ENCODE results near the gene HAUS7. TPM values are rescaled to one million over a fixed set of nuclear protein-coding genes. Genes with fewer than 3 reads are reported as not detected.

HAUS7 gene
- total RNA-seq, 1 donor from 2014 or later = 24.6 TPM

GRCh38 chrX:153486171-153486570, 15.8 kb upstream of the HAUS7 start:
- DNase-seq = no peak
- no peak for TF ChIP-seq CTCF (IDR thresholded peaks at IDR 0.05; ENCODE audit: partially characterized antibody, unreplicated experiment)
- no peaks in the 10 kb centered on the region for H3K36me3 Mint-ChIP-seq (ENCODE audit: unreplicated experiment)

GRCh38 chrX:153485396-153486080, 15.2 kb upstream of the HAUS7 start:
- DNase-seq = no peak
- no peak for TF ChIP-seq CTCF (IDR thresholded peaks at IDR 0.05; ENCODE audit: partially characterized antibody, unreplicated experiment)
- Mint-ChIP-seq H3K36me3 (ENCODE audit: unreplicated experiment) (no peaks in the 10 kb centered on the region), H3K4me1 (ENCODE audit: low read depth, unreplicated experiment) (no peaks in the 10 kb centered on the region), H3K4me3 (ENCODE audit: unreplicated experiment) (no peak overlapping the region), H3K27ac (ENCODE audit: unreplicated experiment) (no peak overlapping the region), H3K9me3 (ENCODE audit: unreplicated experiment) (no peaks in the 10 kb centered on the region), H3K27me3 (ENCODE audit: unreplicated experiment) (no peaks in the 10 kb centered on the region)

More at GRCh38 chrX:153486171-153486570, 15.8 kb upstream of the HAUS7 start:
- Mint-ChIP-seq H3K27ac (ENCODE audit: unreplicated experiment) (no peak overlapping the region), H3K27me3 (ENCODE audit: unreplicated experiment) (no peaks in the 10 kb centered on the region), H3K9me3 (ENCODE audit: unreplicated experiment) (no peaks in the 10 kb centered on the region), H3K4me3 (ENCODE audit: unreplicated experiment) (no peak overlapping the region), H3K4me1 (ENCODE audit: low read depth, unreplicated experiment) (no peaks in the 10 kb centered on the region)

- no peaks in the 10 kb centered on the region for H3K9me3 Mint-ChIP-seq (ENCODE audit: unreplicated experiment)
- H3K27me3 Mint-ChIP-seq (ENCODE audit: unreplicated experiment) = no peaks in the 10 kb centered on the region
- no peak for TF ChIP-seq CTCF (IDR thresholded peaks at IDR 0.05; ENCODE audit: partially characterized antibody, unreplicated experiment)
- no peaks in the 10 kb centered on the region for H3K4me1 Mint-ChIP-seq (ENCODE audit: low read depth, unreplicated experiment)
- DNase-seq = no peak
- H3K36me3 Mint-ChIP-seq (ENCODE audit: unreplicated experiment) = no peaks in the 10 kb centered on the region
- H3K27ac Mint-ChIP-seq (ENCODE audit: unreplicated experiment) = no peak overlapping the region
- no peak overlapping the region for H3K4me3 Mint-ChIP-seq (ENCODE audit: unreplicated experiment)
These were observed 12.1 kb upstream of the HAUS7 start for GRCh38 chrX:153482376-153483015.

GRCh38 chrX:153481043-153481442, 10.7 kb upstream of the HAUS7 start:
- Mint-ChIP-seq H3K9me3 (ENCODE audit: unreplicated experiment) (peaks cover under 1% of the 10 kb centered on the region), H3K4me3 (ENCODE audit: unreplicated experiment) (no peak overlapping the region), H3K36me3 (ENCODE audit: unreplicated experiment) (no peaks in the 10 kb centered on the region), H3K4me1 (ENCODE audit: low read depth, unreplicated experiment) (peaks cover under 1% of the 10 kb centered on the region), H3K27me3 (ENCODE audit: unreplicated experiment) (peaks cover under 1% of the 10 kb centered on the region), H3K27ac (ENCODE audit: unreplicated experiment) (no peak overlapping the region)
- TF ChIP-seq CTCF (IDR thresholded peaks at IDR 0.05; ENCODE audit: partially characterized antibody, unreplicated experiment) = no peak
- no peak for DNase-seq

- DNase-seq = no peak
- H3K36me3 Mint-ChIP-seq (ENCODE audit: unreplicated experiment) = no peaks in the 10 kb centered on the region
- H3K4me3 Mint-ChIP-seq (ENCODE audit: unreplicated experiment) = no peak overlapping the region
- no peak overlapping the region for H3K27ac Mint-ChIP-seq (ENCODE audit: unreplicated experiment)
- TF ChIP-seq CTCF (IDR thresholded peaks at IDR 0.05; ENCODE audit: partially characterized antibody, unreplicated experiment) = no peak
- peaks cover 2% of the 10 kb centered on the region for H3K4me1 Mint-ChIP-seq (ENCODE audit: low read depth, unreplicated experiment)
- H3K27me3 Mint-ChIP-seq (ENCODE audit: unreplicated experiment) = peaks cover 2% of the 10 kb centered on the region
- peaks cover 3% of the 10 kb centered on the region for H3K9me3 Mint-ChIP-seq (ENCODE audit: unreplicated experiment)
These were observed 8.4 kb upstream of the HAUS7 start for GRCh38 chrX:153478746-153479145.

All from glutamatergic neuron (in vitro differentiated cells).